B cell (primary cell): Measurements from ENCODE around the gene PRRC2C. TPM values are rescaled to one million over a fixed set of nuclear protein-coding genes. Genes with fewer than 3 reads are reported as not detected.

Experiments
- ATAC-seq: fragments of 200-7000 bp; cut with Tn5 transposase; one replicate; pipeline ENCODE4 v1.10.0; 2021; ENCODE audit warnings: low read depth, mild to moderate bottlenecking, moderate number of reproducible peaks, moderate library complexity
- CTCF ChIA-PET: fragments of 350-600 bp; sonication (Branson Sonifier 250); formaldehyde crosslinking; loops from one replicate; lab custom pipeline; 2021; ENCODE audit warnings: antibody characterized with exemption, inconsistent platforms; lab: Charles Lee
- POLR2A ChIA-PET: fragments of 350-600 bp; sonication (Branson Sonifier 250); formaldehyde crosslinking; loops from one replicate; lab custom pipeline; 2021; ENCODE audit warnings: antibody characterized with exemption; lab: Charles Lee
- DNase-seq: peaks from one replicate; pipeline ENCODE4 v3.0.0; 2013
- H2AFZ ChIP-seq: 2 replicates; pipeline ENCODE4 v1.6.1; 2012; ENCODE audit warnings: mild to moderate bottlenecking, low read depth, low read length; ENCODE audit not compliant: insufficient read depth, poor library complexity, severe bottlenecking
- H3K27ac ChIP-seq, 2 donors: 1 replicate in 1 of 2; 2 replicates in 1 of 2; pipeline ENCODE4 v1.5.1; 2012 to 2013; ENCODE audit warnings: low read length in 2 of 2, mild to moderate bottlenecking in 2 of 2, moderate library complexity in 1 of 2
- H3K27me3 ChIP-seq, 4 experiments: fragments of 200-600 bp in 1 of 4; sonication (generic) in 1 of 4; replicated peaks in 1 of 4; 1 replicate in 2 of 4; 2 replicates in 2 of 4; pipeline versions ENCODE4 v1.6.1 to v1.7.0; 2013 to 2016; ENCODE audit warnings: low read length in 3 of 4, mild to moderate bottlenecking in 2 of 4, mixed read lengths in 1 of 4, moderate library complexity in 1 of 4; ENCODE audit not compliant: insufficient read depth in 4 of 4, control insufficient read depth in 3 of 4; ENCODE audit errors: control extremely low read depth in 1 of 4
- H3K36me3 ChIP-seq, 2 experiments: replicated peaks in 1 of 2; 1 replicate in 1 of 2; 2 replicates in 1 of 2; pipeline versions ENCODE4 v1.6.1 to v1.7.1; 2013; ENCODE audit warnings: low read length in 1 of 2; ENCODE audit not compliant: insufficient read depth in 2 of 2, control insufficient read depth in 1 of 2; ENCODE audit errors: control extremely low read depth in 1 of 2, extremely low read depth in 1 of 2
- H3K4me1 ChIP-seq, 2 donors: fragments of 200-600 bp in 1 of 2; sonication (generic) in 1 of 2; 1 replicate in 1 of 2; 2 replicates in 1 of 2; pipeline versions ENCODE4 v1.5.1 to v1.6.1; 2013 to 2017; ENCODE audit warnings: low read length in 2 of 2; ENCODE audit not compliant: control insufficient read depth in 2 of 2, insufficient read depth in 2 of 2
- H3K4me2 ChIP-seq: replicated peaks from 2 replicates; pipeline ENCODE3; 2012; ENCODE audit warnings: mild to moderate bottlenecking, low read depth, low read length; ENCODE audit not compliant: poor library complexity, severe bottlenecking
- H3K4me3 ChIP-seq, 5 experiments: fragments of 200-600 bp in 1 of 5; sonication (generic) in 1 of 5; 1 replicate in 3 of 5; 2 replicates in 2 of 5; pipeline versions ENCODE4 v1.5.1 to v1.7.0; 2011 to 2016; ENCODE audit warnings: low read length in 4 of 5, mild to moderate bottlenecking in 4 of 5, low read depth in 2 of 5, control low read depth in 1 of 5, moderate library complexity in 1 of 5; ENCODE audit not compliant: insufficient read depth in 1 of 5; ENCODE audit errors: control extremely low read depth in 1 of 5, extremely low read depth in 1 of 5
- H3K79me2 ChIP-seq: fragments of 200-600 bp; sonication (generic); one replicate; pipeline ENCODE4 v1.6.0; 2016; ENCODE audit warnings: low read length; ENCODE audit not compliant: control insufficient read depth, insufficient read depth
- H3K9ac ChIP-seq: fragments of 200-600 bp; sonication (generic); 2 replicates; pipeline ENCODE4 v1.6.1; 2017; ENCODE audit warnings: mild to moderate bottlenecking, low read length, moderate library complexity
- H3K9me3 ChIP-seq, 3 donors: one replicate each; pipeline versions ENCODE4 v1.6.1 to v1.7.1; 2013; ENCODE audit warnings: low read length in 2 of 3; ENCODE audit not compliant: control insufficient read depth in 2 of 3, insufficient read depth in 1 of 3; ENCODE audit errors: control extremely low read depth in 1 of 3
- H4K20me1 ChIP-seq: 2 replicates; pipeline ENCODE4 v1.6.0; 2012; ENCODE audit warnings: mild to moderate bottlenecking, low read length; ENCODE audit not compliant: insufficient read depth, control insufficient read depth, poor library complexity, severe bottlenecking
- H3K27ac Mint-ChIP-seq: one replicate; pipeline ENCODE4 v1.8.0; 2021; ENCODE audit warnings: mixed read lengths
- H3K27me3 Mint-ChIP-seq: one replicate; pipeline ENCODE4 v1.8.0; 2021; ENCODE audit warnings: mixed read lengths
- H3K4me1 Mint-ChIP-seq: one replicate; pipeline ENCODE4 v1.8.0; 2021; ENCODE audit warnings: mixed read lengths
- H3K4me3 Mint-ChIP-seq: one replicate; pipeline ENCODE4 v1.8.0; 2021; ENCODE audit warnings: mixed read lengths
- H3K9me3 Mint-ChIP-seq: one replicate; pipeline ENCODE4 v1.8.0; 2022; ENCODE audit warnings: mixed read lengths; ENCODE audit not compliant: insufficient read depth
- EZH2 ChIP-seq: IDR thresholded peaks from 2 replicates; pipeline ENCODE4 v1.6.1; 2012; ENCODE audit warnings: borderline replicate concordance, low read depth, mild to moderate bottlenecking, moderate library complexity, low read length; ENCODE audit not compliant: insufficient read depth, poor library complexity, severe bottlenecking
- WGBS: methylation state at CpG from one replicate; pipeline ENCODE4 v1.1.5; 2013; ENCODE audit warnings: missing lambda C conversion rate; ENCODE audit not compliant: insufficient coverage; 5-methylcytosine and 5-hydroxymethylcytosine counted together
- intact Hi-C: fragments of 100-400 bp; cut with micrococcal nuclease; formaldehyde crosslinking; loops from one replicate; pipeline ENCODE4 v1.10.0; 2022
- polyA plus RNA-seq: library from polyadenylated mRNA; depleted of rRNA; stranded (reverse); fragments of >200 nt; gene quantifications from 2 replicates; pipeline ENCODE4 v1.2.3, GENCODE V29; 2012
- total RNA-seq, 2 donors: library from RNA; stranded (reverse); fragments of 120-200 nt in 1 of 2; gene quantifications; 1 replicate in 1 of 2; 2 replicates in 1 of 2; pipeline versions ENCODE4 v1.2.3 to v1.2.4, GENCODE V29; 2013 to 2022
- TF ChIP-seq, protein P1 (sequence below): fragments of 200-600 bp; IDR thresholded peaks from one replicate; pipeline ENCODE4 v1.8.0; 2022; ENCODE audit warnings: antibody characterized with exemption, mild to moderate bottlenecking

The PRRC2C gene
- total and polyA plus RNA-seq, 2 donors (not counting 1 experiment from before 2014, with no cell fraction given): 65.4 to 305 TPM

- Histone ChIP-seq H3K4me2 (peak overlapping the region; percentile 13), H2AFZ (no peak overlapping the region), H3K27me3 (no peaks in the 10 kb centered on the region), H3K9ac (peak overlapping the region; percentile 20), H3K79me2 (peaks cover 99% of the 10 kb centered on the region), H3K36me3 (peaks cover 10 to 20% of the 10 kb centered on the region in 2 experiments), H4K20me1 (peaks cover 94% of the 10 kb centered on the region), H3K9me3 (no peaks in the 10 kb centered on the region), H3K4me3 (no peak overlapping the region), H3K27ac (peak overlapping the region in 1 of 2 donors; percentile 25), H3K4me1 (peaks cover 26 to 49% of the 10 kb centered on the region in 2 donors)
- intact Hi-C loops: no loop called here
- no CpG with 5 or more reads among the region's 3 CpGs for WGBS
- ATAC-seq (no peak), DNase-seq (no peak)
- no peaks in the 10 kb centered on the region for H3K27me3 Mint-ChIP-seq
- H3K4me3 Mint-ChIP-seq: no peak overlapping the region
- TF ChIP-seq, protein P1, sequence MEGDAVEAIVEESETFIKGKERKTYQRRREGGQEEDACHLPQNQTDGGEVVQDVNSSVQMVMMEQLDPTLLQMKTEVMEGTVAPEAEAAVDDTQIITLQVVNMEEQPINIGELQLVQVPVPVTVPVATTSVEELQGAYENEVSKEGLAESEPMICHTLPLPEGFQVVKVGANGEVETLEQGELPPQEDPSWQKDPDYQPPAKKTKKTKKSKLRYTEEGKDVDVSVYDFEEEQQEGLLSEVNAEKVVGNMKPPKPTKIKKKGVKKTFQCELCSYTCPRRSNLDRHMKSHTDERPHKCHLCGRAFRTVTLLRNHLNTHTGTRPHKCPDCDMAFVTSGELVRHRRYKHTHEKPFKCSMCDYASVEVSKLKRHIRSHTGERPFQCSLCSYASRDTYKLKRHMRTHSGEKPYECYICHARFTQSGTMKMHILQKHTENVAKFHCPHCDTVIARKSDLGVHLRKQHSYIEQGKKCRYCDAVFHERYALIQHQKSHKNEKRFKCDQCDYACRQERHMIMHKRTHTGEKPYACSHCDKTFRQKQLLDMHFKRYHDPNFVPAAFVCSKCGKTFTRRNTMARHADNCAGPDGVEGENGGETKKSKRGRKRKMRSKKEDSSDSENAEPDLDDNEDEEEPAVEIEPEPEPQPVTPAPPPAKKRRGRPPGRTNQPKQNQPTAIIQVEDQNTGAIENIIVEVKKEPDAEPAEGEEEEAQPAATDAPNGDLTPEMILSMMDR: no peak
- TF ChIP-seq EZH2: no peak
- ChIA-PET CTCF (interaction anchor here (1.3 kb wide), 1 partner anchor 9 kb away, joined by 5 read pairs; the partner anchor contains the start of gene PRRC2C), POLR2A (no interaction called here)
- peaks cover 68% of the 10 kb centered on the region for H3K4me1 Mint-ChIP-seq
- H3K27ac Mint-ChIP-seq: no peak overlapping the region
- no peaks in the 10 kb centered on the region for H3K9me3 Mint-ChIP-seq
Observed at GRCh38 chr1:171494076-171494475, 8.7 kb downstream of the PRRC2C start.

GRCh38 chr1:171495444-171495843, 10.1 kb downstream of the PRRC2C start:
- Histone ChIP-seq H3K79me2 (peaks cover 99% of the 10 kb centered on the region), H2AFZ (no peak overlapping the region), H3K4me1 (peaks cover 28 to 36% of the 10 kb centered on the region in 2 donors), H3K4me2 (no peak overlapping the region), H3K36me3 (peaks cover 8 to 16% of the 10 kb centered on the region in 2 experiments), H3K4me3 (no peak overlapping the region), H3K27me3 (no peaks in the 10 kb centered on the region), H3K9me3 (no peaks in the 10 kb centered on the region), H4K20me1 (peaks cover 94% of the 10 kb centered on the region), H3K9ac (no peak overlapping the region), H3K27ac (no peak overlapping the region)
- H3K27me3 Mint-ChIP-seq: no peaks in the 10 kb centered on the region
- no peaks in the 10 kb centered on the region for H3K9me3 Mint-ChIP-seq
- intact Hi-C loops: no loop called here
- peaks cover 67% of the 10 kb centered on the region for H3K4me1 Mint-ChIP-seq
- peak overlapping the region; percentile 23 for H3K4me3 Mint-ChIP-seq
- TF ChIP-seq EZH2: no peak
- TF ChIP-seq, protein P1: no peak
- ChIA-PET POLR2A (no interaction called here), CTCF (no interaction called here)
- H3K27ac Mint-ChIP-seq: no peak overlapping the region
- DNase-seq (no peak), ATAC-seq (no peak)
